Tibial artery (tissue), 4 donors: ENCODE measurements around the gene SLC35B4.

Source experiments
- DNase-seq, 2 donors: peaks; one replicate each; pipeline ENCODE4 v3.0.0-alpha.2; 2019
- H3K27ac ChIP-seq, 2 donors: fragments of 200-600 bp; sonication (generic) in 1 of 2; 1 replicate in 1 of 2; 2 replicates in 1 of 2; pipeline ENCODE4 v1.5.1; 2018 to 2019; ENCODE audit warnings: mild to moderate bottlenecking in 1 of 2
- H3K27me3 ChIP-seq, 2 donors: fragments of 200-600 bp; sonication (generic) in 1 of 2; one replicate each; pipeline versions ENCODE4 v1.5.1 to v1.6.0; 2016 to 2019
- H3K36me3 ChIP-seq, 3 donors: fragments of 200-600 bp; sonication (generic) in 2 of 3; one replicate each; pipeline ENCODE4 v1.5.1; 2016 to 2019; ENCODE audit warnings: mild to moderate bottlenecking in 2 of 3
- H3K4me1 ChIP-seq, 4 donors: fragments of 200-600 bp; sonication (generic) in 2 of 4; 1 replicate in 3 of 4; 2 replicates in 1 of 4; pipeline ENCODE4 v1.5.1; 2016 to 2019
- H3K4me3 ChIP-seq, 2 donors: fragments of 200-600 bp; sonication (generic) in 1 of 2; 1 replicate in 1 of 2; 2 replicates in 1 of 2; pipeline ENCODE4 v1.5.1; 2018 to 2019; ENCODE audit warnings: mild to moderate bottlenecking in 2 of 2
- H3K9me3 ChIP-seq, 3 donors: fragments of 200-600 bp; sonication (generic) in 1 of 3; one replicate each; pipeline ENCODE4 v1.5.1; 2016 to 2019
- intact Hi-C: fragments of 100-400 bp; cut with DNase I; formaldehyde crosslinking; loops from one replicate; pipeline ENCODE4 v1.15.0; 2023; ENCODE audit warnings: low total_unique reads
- TF ChIP-seq, protein P1 (sequence below), 2 experiments: fragments of 200-600 bp in 1 of 2; fragments of 450-650 bp in 1 of 2; IDR thresholded peaks; one replicate each; pipeline ENCODE4 v1.5.1; 2017 to 2019; ENCODE audit warnings: antibody characterized with exemption in 2 of 2, mild to moderate bottlenecking in 1 of 2, moderate library complexity in 1 of 2

The SLC35B4 gene, protein sequence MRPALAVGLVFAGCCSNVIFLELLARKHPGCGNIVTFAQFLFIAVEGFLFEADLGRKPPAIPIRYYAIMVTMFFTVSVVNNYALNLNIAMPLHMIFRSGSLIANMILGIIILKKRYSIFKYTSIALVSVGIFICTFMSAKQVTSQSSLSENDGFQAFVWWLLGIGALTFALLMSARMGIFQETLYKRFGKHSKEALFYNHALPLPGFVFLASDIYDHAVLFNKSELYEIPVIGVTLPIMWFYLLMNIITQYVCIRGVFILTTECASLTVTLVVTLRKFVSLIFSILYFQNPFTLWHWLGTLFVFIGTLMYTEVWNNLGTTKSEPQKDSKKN

DNA sequence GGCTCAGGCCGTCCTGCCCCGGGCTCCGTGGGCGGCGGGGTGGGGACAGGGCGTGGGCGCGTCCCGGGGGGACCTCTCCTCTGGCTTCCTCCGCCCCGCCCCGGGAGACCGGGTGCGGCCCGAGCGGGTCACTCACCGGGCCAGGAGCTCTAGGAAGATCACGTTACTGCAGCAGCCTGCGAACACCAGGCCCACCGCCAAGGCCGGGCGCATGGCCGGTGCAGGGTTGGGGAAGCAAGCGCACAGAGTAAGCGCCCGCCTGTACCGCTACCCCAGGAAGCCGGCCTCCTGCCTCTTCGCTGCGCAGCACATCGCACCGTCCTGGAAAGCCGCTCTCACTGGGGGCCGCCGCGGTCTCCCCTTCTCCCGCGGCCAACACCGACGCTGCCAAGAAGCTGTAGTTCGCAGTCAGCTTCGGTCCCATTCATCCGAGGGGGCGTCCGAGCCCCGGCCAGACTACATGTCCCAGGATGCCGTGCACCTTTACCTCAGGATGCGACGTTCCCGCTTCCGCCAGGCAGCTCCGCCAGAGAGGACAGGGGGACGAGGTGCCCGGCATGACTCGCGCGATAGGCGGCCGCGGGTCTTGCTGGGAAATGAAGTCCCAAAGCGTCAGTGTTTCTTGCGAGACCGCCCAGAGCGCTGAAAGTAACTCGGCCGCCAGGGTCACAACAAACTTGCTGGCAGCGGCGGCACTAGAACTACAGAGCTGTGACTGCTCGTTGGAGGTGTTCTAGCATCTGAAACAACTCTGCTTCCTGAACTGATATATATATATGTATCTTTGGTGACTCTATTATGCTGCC is at the start of gene SLC35B4:
TSS of gene SLC35B4 (minus strand) at position 392 of the 806 bp plus-strand sequence. CDS start at position 213, 179 bp downstream.
- H3K4me3 ChIP-seq = peak within 1 kb of the TSS; percentile 78 to 97
- H3K27ac ChIP-seq = peak within 1 kb of the TSS; percentile 69 to 72
- no peaks in the 10 kb centered on the region for H3K9me3 ChIP-seq
- intact Hi-C loops = no loop called here
- no peaks in the 10 kb centered on the region for H3K36me3 ChIP-seq
- peak; percentile 97 for DNase-seq
- peaks cover 0 to 9% (median 7%) of the 10 kb centered on the region in 4 donors for H3K4me1 ChIP-seq
- no peaks in the 10 kb centered on the region for H3K27me3 ChIP-seq
- TF ChIP-seq, protein P1, sequence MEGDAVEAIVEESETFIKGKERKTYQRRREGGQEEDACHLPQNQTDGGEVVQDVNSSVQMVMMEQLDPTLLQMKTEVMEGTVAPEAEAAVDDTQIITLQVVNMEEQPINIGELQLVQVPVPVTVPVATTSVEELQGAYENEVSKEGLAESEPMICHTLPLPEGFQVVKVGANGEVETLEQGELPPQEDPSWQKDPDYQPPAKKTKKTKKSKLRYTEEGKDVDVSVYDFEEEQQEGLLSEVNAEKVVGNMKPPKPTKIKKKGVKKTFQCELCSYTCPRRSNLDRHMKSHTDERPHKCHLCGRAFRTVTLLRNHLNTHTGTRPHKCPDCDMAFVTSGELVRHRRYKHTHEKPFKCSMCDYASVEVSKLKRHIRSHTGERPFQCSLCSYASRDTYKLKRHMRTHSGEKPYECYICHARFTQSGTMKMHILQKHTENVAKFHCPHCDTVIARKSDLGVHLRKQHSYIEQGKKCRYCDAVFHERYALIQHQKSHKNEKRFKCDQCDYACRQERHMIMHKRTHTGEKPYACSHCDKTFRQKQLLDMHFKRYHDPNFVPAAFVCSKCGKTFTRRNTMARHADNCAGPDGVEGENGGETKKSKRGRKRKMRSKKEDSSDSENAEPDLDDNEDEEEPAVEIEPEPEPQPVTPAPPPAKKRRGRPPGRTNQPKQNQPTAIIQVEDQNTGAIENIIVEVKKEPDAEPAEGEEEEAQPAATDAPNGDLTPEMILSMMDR (IDR thresholded peaks at IDR 0.05) = peak in 1 of 2 experiments; percentile 38

DNA sequence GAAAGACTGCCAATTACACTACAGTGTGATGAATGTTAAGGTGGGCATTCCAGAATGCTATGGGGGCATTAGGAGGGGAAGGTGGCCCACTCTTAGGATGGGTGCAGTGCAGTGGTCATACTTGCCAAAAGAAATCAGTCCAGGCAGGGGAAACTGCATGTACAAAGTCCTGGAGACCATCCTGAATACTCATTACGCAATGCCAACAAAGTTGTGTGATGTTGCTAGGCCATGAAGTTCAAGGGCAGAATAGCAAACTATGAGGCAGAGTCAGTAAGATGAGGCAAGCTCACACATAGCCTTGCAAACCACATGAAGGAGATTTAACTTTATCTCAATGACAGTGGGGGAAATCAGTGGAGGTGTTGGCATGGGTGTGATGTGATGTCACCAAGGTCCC is 49.8 kb upstream of the SLC35B4 start:
- no peaks in the 10 kb centered on the region for H3K9me3 ChIP-seq
- DNase-seq = no peak
- no peaks in the 10 kb centered on the region for H3K4me1 ChIP-seq
- TF ChIP-seq, protein P1 (IDR thresholded peaks at IDR 0.05) = no peak
- intact Hi-C loops = no loop called here
- H3K4me3 ChIP-seq = no peak overlapping the region
- no peaks in the 10 kb centered on the region for H3K27me3 ChIP-seq
- H3K27ac ChIP-seq = no peak overlapping the region
- no peaks in the 10 kb centered on the region for H3K36me3 ChIP-seq

DNA sequence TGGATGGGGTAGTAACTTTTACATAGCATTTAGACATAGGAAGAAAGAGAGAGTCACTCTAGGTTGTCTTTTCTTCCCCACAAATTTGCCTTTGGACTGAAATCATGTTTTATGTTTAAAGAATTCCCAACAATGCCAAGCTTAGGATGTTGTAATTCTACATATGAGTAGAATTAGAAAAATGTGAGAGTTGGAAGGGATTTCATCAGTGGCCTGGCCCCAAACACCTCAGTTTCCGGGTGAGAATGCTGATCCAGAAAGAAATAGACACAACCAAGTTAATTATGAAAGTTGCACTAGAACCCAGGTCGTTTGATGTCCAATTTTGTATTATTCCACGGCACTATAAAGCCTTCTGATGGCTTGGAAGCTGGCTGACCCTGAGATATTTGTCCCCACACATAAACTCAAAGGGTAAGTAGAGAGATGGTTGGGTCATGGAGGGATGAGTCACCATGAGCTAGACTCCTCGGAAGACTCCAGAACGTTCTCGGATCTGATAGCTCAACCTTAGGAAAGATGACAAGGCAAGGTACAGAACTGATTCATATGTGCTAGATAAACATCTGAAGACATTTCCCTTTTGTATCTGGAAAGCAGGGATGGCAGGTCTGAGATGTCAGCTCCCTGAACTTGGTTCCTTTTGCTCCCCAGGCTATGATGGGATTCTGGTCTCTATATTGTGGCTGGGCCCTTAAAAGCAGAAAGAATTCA is 48.8 kb upstream of the SLC35B4 start:
- Histone ChIP-seq H3K4me3 (no peak overlapping the region), H3K9me3 (no peaks in the 10 kb centered on the region), H3K27ac (no peak overlapping the region), H3K27me3 (no peaks in the 10 kb centered on the region), H3K36me3 (no peaks in the 10 kb centered on the region), H3K4me1 (no peaks in the 10 kb centered on the region)
- no peak for DNase-seq
- TF ChIP-seq, protein P1 (IDR thresholded peaks at IDR 0.05) = no peak
- intact Hi-C loops = no loop called here

DNA sequence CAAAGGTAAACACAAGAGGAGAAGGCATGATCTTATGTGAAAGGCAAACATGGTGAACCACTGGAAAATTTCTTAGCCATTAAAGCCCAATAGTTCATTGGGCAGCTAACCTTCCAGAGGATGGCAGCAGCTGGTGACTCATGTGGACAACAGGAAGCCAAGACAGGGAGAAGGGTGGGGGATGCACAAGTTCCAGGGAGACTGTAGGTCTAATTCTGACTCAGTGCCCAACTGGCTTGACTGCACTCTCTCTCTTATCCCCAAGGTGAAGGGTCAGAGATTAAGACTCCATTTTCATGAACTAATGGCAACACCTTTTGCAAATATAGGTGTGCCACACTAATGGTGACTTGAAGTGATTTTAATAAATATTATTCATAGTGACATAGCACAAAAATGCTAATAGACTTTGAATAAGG is 47.9 kb upstream of the SLC35B4 start:
- intact Hi-C loops = no loop called here
- H3K4me1 ChIP-seq = no peaks in the 10 kb centered on the region
- H3K36me3 ChIP-seq = no peaks in the 10 kb centered on the region
- no peaks in the 10 kb centered on the region for H3K9me3 ChIP-seq
- no peaks in the 10 kb centered on the region for H3K27me3 ChIP-seq
- no peak overlapping the region for H3K27ac ChIP-seq
- TF ChIP-seq, protein P1 (IDR thresholded peaks at IDR 0.05) = no peak
- no peak for DNase-seq
- H3K4me3 ChIP-seq = no peak overlapping the region

DNA sequence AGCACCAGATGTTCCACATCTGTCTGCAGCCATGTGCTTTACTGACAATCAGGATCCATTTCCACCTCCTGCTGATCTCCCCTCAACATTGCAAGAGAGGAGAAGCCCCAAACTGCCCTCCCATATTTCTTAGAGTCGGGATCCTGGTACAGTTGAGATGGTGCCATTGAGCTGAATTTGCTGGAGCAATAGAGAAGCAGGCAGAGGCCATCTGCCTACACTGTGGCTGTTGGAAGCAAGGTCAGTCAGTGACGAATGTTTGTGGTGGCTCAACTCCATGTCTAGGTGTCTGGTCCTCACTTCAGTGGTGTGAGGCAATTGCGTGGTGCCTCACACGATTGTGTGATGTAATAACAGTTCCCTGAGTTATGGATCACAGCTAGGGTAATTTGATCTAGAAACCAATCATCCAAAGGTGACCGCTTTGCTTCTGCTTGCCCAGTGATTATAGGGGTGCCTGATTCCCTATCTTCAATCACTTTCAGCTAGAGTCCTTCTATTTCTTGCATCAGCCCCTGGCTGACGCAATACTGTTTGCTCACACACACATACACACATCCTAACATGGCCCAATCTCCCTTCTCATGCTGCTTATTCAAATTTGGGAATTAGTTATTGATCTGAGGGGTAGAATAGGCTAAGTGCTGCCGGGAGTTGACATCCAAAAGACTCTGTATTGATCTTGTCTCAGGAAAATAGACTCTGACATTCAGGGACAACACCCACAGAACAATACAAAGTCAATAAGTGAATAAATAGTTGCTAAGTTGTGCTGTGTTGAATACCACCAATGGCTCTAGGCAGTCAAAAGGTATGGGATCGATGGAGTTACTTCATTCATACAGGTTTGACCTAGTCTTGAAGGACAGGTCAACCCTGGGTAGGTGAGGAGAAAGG is 46.1 kb upstream of the SLC35B4 start:
- no peak for DNase-seq
- no peaks in the 10 kb centered on the region for H3K4me1 ChIP-seq
- intact Hi-C loops = no loop called here

More for the DNA sequence above, 46.1 kb upstream of the SLC35B4 start:
- H3K27me3 ChIP-seq = no peaks in the 10 kb centered on the region
- no peaks in the 10 kb centered on the region for H3K9me3 ChIP-seq
- H3K36me3 ChIP-seq = no peaks in the 10 kb centered on the region
- H3K4me3 ChIP-seq = no peak overlapping the region
- TF ChIP-seq, protein P1 (IDR thresholded peaks at IDR 0.05) = no peak
- H3K27ac ChIP-seq = no peak overlapping the region
